ENCODE data around the gene RIPOR3.
"Not testable (repeated sequence)": the region's sequence is repeated elsewhere in the genome, so short reads cannot be mapped to it uniquely, and the experiment has no call there.

Gene RIPOR3

GRCh38 chr20:50658804-50659380, 32.5 kb downstream of the RIPOR3 start:
- no peak for DNase-seq (ENCODE audit: low spot score)

- DNase-seq (ENCODE audit: low spot score), result peak; percentile 89
These were observed 35.9 kb downstream of the RIPOR3 start for GRCh38 chr20:50655311-50655880.

- no peak for DNase-seq (ENCODE audit: low spot score)
These were observed 36.4 kb downstream of the RIPOR3 start for GRCh38 chr20:50654904-50655303.

- no peak for DNase-seq (ENCODE audit: low spot score)
These were observed 38.5 kb downstream of the RIPOR3 start for GRCh38 chr20:50652702-50653294.

- DNase-seq (ENCODE audit: low spot score), result no peak
These were observed 39.7 kb downstream of the RIPOR3 start for GRCh38 chr20:50651676-50652075.

GRCh38 chr20:50649590-50649989, 41.8 kb downstream of the RIPOR3 start:
- no peak for DNase-seq (ENCODE audit: low spot score)

- no peak for DNase-seq (ENCODE audit: low spot score)
These were observed 42.7 kb downstream of the RIPOR3 start for GRCh38 chr20:50648651-50649050.

GRCh38 chr20:50646483-50646996, 44.8 kb downstream of the RIPOR3 start:
- DNase-seq (ENCODE audit: low spot score), result no peak

- DNase-seq (ENCODE audit: low spot score), result no peak
These were observed 45.9 kb downstream of the RIPOR3 start for GRCh38 chr20:50645253-50646068.

- DNase-seq (ENCODE audit: low spot score), result no peak
These were observed 49.0 kb downstream of the RIPOR3 start for GRCh38 chr20:50642288-50642803.

GRCh38 chr20:50641625-50642287, 49.6 kb downstream of the RIPOR3 start:
- not testable (repeated sequence) for DNase-seq (ENCODE audit: low spot score)

GRCh38 chr20:50639971-50640711, 51.2 kb downstream of the RIPOR3 start:
- DNase-seq (ENCODE audit: low spot score), result not testable (repeated sequence)

GRCh38 chr20:50638015-50638847, 53.1 kb downstream of the RIPOR3 start:
- not testable (repeated sequence) for DNase-seq (ENCODE audit: low spot score)

- no peak for DNase-seq (ENCODE audit: low spot score)
These were observed 54.5 kb downstream of the RIPOR3 start for GRCh38 chr20:50636601-50637540.

- peak; percentile 80 for DNase-seq (ENCODE audit: low spot score)
These were observed 55.4 kb downstream of the RIPOR3 start for GRCh38 chr20:50635676-50636600.

GRCh38 chr20:50635014-50635557, 56.3 kb downstream of the RIPOR3 start:
- no peak for DNase-seq (ENCODE audit: low spot score)

GRCh38 chr20:50634191-50634590, 57.2 kb downstream of the RIPOR3 start:
- DNase-seq (ENCODE audit: low spot score), result no peak

- DNase-seq (ENCODE audit: low spot score), result no peak
These were observed 58.0 kb downstream of the RIPOR3 start for GRCh38 chr20:50633361-50633760.
